ENCODE data around the gene ZBTB43.

Gene ZBTB43

DNA sequence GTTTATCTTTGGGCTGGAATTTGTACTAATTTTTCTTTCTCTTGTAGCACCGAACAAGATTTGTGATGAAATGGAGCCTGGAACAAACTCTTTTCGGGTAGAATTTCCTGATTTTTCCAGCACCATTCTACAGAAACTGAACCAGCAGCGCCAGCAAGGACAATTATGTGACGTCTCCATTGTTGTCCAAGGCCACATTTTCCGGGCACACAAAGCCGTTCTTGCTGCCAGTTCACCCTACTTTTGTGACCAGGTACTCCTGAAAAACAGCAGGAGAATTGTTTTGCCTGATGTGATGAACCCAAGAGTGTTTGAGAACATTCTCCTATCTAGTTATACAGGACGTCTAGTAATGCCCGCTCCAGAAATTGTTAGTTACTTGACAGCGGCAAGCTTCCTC, 27.6 kb downstream of the ZBTB43 start:
- no peak for DNase-seq

- DNase-seq, result no peak
These were observed 28.2 kb downstream of the ZBTB43 start for GRCh38 chr9:126833020-126833419.

GRCh38 chr9:126833710-126834345, 29.0 kb downstream of the ZBTB43 start:
- no peak for DNase-seq

- DNase-seq, result no peak
These were observed 29.8 kb downstream of the ZBTB43 start for GRCh38 chr9:126834672-126835071.

DNA sequence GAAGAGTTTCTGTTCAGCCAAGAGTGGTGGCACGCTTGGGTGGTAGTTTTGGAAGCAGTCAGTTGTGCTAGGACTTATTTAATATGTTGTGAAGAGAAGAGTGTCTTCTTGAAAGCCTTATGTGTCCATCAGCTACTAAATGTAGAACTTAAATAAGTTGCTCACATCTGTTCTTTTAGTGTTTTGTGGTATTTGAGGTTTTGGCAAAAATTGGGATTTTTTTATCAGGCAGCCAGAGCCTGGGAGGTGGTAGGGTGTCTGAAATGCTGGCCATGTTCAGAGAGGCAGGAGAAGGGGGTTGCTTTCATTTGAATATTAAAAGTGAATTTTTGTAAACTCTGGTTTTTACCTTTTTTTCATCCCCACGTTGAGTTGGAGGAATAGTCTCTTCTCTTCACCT, 31.4 kb downstream of the ZBTB43 start:
- no peak for DNase-seq

GRCh38 chr9:126838055-126838811, 33.4 kb downstream of the ZBTB43 start:
- no peak for DNase-seq

- no peak for DNase-seq
These were observed 34.1 kb downstream of the ZBTB43 start for GRCh38 chr9:126838895-126839294.

DNA sequence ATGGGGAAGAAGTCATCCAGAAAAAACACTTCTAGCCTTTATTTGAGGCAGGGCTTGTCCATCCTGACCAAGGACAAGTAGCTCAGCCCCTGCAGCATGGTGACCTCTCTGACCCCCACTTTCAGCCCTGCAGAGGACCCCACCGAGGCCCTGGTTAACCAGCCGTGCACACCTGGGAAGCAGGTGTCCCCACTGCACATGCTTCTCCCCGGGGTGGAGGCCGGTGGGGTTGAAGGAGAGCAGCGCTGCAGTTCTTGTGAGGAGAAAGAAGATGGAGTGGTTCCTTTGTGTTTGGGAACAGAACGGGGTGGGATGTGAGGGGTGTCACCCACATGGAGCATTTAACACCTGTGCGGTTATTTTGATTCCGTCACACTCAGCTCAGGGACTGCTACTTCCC, 34.5 kb downstream of the ZBTB43 start:
- no peak for DNase-seq

GRCh38 chr9:126842220-126842842, 37.5 kb downstream of the ZBTB43 start:
- no peak for DNase-seq

DNA sequence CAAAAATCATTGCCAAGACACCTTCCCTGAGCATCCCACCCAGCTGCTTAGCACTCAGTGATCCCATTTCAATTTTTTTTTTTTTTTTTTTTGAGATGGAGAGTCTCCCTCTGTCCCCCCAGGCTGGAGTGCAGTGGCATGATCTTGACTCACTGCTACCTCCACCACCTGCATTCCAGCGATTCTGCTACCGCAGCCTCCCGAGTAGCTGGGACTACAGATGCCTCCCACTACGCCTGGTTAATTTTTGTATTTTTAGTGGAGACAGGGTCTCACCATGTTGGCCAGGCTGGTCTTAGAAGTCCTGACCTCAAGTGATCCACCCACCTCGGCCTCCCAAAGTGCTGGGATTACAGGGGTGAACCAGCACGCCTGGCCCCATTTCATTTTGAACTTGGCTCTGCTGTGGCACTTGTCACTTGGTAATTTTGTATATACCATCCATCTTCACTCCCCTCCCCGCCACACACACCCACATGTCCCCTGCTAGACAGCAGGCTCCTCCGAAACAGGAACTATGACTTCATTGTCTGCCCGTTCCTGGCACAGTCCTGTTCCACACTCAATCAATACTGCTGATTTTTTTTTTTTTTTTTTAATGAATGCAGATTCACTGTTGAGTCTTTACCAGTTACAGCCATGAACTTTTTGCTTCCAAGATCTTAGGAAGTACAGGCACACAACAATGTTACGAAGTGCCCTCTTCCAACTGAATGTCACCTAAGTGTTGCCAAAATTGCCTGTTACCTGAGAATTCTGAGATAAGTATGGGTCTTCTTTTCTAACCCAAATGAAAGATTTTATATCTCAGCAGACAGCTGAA, 38.3 kb downstream of the ZBTB43 start:
- DNase-seq, result no peak

- no peak for DNase-seq
These were observed 39.2 kb downstream of the ZBTB43 start for GRCh38 chr9:126844085-126844484.

DNA sequence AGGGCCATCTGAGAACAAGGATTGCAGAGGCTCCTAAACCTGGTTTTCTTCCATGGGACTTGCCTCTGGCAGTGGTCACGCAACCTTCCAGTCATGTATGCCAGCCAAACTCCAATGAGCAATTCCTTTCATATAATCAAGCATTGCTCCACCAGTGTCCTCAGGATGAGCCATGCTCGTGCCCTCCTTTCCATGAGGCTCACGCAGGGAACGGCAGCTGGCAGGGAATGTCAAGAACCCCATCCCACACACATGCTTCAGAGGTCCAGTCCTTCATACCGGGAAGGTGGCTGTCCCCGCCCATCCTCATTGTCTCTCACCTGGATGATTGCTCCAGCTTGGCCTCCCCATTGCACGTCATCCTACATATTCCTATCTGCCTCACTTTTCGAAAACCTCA, 42.2 kb downstream of the ZBTB43 start:
- DNase-seq, result no peak

DNA sequence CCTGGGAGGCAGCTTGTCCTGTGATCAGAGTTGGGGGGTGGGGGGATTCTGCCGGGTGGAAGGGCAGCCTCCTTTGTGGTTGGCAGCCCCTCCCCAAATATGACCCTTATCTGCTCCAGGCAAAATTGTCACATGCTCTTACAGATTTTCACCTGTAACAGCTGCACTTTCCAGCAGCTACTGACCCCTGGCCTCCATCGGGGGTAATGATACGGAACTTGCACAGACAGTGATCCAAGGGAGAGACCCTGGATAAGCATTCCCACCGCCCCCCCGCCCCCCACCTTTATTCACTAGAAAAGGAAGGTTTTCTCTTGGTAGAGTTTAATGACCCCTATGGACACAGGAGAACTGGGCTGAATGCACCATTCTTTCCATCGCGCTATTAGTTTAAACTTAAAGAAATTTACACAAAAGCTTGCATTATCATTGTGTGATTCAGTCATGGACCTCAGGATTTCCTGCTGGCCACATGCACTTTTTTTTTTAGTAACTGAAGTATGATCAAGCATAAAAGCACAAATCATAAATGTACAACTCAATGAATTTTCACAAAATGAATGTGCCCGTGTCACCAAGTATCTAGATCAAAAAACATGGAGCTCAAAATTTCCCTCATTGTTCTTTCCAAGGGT, 44.9 kb downstream of the ZBTB43 start:
- DNase-seq, result no peak

- no peak for DNase-seq
These were observed 46.5 kb downstream of the ZBTB43 start for GRCh38 chr9:126851286-126851880.

DNA sequence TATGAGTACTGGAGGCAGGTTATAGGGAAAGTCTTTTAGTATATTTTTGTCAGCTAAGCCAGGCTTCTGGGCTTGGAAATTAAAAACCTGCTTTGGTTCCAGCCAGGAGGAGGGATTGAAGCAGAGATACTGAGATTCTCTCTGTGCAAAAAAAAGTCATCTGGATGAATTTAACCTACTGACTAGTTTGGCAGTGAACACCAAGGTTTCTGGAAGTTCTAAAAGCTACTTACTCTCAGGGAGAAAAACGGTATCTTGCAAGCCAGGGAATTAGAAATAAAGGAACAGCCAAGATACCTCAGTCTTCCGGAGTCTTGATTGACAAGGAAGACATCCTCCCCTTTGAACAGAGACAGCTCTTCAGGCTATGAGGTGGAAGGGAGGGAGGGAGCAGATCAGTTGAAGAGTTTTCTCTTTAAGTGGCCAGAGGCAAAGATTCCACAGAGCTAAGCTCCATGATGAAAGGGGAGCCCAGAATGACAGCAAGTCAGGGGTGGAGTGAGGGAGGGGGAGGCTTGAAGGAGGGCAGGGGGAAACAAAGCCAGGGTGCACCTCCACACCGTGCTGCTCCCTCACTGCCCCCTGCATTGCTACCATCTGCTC, 47.3 kb downstream of the ZBTB43 start:
- DNase-seq, result no peak

DNA sequence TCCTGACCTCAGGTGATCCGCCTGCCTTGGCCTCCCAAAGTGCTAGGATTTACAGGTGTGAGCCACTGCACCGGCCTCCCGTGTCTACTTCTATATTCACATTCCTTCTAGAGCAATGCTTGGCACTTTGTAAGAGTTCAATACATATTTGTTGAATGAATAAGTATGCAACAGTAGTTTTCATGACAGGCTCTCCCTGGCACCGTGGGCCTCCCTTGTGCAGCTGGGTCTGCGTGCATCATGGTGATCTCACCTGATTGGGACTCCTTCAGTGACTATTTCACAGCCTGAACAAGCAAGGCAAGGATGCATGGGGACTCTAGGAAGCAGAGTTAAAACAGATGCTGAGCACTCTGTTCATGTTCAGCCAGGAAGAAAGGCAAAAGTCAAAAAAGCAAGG, 48.8 kb downstream of the ZBTB43 start:
- DNase-seq, result no peak

DNA sequence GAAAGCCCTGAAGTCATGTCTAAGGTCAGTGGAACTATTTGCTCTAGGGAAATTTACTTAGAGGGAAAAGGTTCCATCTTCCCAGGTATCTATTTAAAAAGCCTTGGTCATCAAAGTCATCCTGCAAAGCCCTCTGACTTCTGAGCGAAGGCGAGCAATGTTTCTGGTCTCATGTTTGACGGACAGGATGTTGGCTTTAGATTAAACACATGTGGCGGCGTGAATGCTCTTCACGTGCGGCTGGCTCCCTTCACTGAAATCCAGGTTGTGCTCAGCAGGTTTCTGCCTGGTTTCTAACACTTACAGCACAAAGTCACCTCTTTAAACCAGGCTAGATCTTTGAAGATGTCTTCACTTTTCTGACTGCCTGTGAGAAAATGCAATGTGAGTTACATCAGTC, 49.9 kb downstream of the ZBTB43 start:
- no peak for DNase-seq

DNA sequence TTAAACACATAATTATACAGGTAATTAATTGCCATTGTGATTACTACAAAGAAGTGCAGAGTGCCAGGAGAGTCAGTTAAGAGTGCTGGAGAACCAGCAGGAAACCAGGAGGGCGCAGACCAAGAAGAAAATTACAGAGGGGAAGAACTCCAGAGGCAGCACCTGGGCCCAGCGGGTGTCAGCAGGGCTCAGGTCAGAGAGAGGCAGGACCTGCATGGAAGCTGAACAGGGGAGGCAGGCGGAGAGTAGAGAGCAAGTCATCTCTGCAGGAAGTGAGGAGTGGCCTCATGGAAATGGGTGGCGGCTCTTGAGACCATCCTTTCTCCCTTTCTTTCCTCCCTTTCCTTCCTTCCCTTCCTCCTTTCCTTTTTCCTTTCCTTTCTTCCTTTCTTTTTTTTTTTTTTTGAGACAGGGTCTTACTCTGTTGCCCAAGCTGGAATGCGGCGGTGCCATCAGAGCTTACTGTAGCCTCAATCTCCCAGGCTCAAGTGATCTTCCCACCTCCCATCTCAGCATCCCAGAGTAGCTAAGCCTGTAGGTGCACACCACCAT, 51.6 kb downstream of the ZBTB43 start:
- DNase-seq, result no peak

DNA sequence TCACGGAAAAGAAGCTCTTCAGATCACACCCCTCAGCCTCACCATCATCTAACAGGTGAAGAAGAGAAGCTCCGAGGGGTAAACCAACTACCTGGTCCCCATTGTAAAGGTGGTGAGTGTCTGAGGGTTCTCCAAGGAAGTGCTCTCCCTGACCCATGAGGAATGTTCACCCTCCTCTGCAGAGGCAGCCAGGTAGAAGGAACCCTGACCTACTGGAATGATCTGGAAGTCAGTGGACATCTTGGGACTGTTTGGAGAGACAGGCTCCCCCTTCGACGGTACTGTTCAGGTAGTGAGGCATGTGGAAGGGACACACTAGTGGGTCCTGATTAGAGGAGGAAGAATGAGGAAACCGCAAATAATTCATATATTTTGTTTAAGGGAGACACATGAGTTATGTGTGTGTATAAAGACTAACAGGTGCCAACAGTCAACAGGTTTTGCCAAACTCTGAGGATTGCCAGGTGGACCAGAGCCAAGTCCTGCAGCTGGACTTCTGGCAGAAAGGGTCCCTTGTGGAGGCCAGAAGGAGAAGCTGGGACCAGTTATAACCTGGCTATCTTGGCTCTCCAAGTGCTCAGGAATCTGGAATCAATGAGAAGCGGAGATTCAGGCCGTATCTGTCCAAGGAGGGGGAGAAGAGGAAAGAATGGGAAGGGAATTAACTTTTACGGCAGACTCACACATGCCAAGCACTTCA, 52.6 kb downstream of the ZBTB43 start:
- no peak for DNase-seq

- DNase-seq, result no peak
These were observed 54.3 kb downstream of the ZBTB43 start for GRCh38 chr9:126859111-126859510.
